Measurements from ENCODE around the gene PLSCR1.
"Not testable (repeated sequence)": the region's sequence is repeated elsewhere in the genome, so short reads cannot be mapped to it uniquely, and the experiment has no call there.

Gene PLSCR1

DNA sequence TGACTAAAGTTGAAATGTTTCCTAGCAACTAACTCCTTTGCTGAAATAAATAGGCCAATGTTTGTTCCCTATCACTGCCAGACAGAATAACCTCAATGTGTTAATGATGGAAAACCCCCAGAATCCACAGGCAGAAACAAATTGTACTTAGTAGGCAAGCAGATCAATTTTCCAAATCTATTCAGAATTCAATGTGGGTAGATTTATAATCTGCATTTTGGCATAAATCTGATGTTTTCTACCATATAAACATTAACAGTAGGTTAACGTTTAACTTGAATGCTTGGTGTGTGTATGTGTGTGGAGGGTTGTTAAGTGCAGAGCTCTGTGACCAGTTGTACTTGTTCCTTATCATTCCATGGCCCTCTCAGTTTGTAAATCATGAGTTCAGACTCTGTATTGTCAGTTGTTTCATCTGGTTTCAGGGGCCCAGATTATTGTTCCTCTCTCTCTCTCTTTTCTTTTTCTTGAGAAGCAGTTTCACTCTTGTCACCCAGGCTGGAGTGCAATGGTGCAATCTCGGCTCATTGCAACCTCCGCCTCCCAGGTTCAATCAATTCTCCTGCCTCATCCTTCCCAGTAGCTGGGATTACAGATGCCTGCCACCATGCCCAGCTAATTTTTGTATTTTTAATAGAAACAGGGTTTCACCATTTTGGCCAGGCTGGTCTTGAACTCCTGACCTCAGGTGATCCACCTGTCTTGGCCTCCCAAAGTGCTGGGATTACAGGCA lies 32.8 kb downstream of the PLSCR1 start:
- no peak for DNase-seq

DNA sequence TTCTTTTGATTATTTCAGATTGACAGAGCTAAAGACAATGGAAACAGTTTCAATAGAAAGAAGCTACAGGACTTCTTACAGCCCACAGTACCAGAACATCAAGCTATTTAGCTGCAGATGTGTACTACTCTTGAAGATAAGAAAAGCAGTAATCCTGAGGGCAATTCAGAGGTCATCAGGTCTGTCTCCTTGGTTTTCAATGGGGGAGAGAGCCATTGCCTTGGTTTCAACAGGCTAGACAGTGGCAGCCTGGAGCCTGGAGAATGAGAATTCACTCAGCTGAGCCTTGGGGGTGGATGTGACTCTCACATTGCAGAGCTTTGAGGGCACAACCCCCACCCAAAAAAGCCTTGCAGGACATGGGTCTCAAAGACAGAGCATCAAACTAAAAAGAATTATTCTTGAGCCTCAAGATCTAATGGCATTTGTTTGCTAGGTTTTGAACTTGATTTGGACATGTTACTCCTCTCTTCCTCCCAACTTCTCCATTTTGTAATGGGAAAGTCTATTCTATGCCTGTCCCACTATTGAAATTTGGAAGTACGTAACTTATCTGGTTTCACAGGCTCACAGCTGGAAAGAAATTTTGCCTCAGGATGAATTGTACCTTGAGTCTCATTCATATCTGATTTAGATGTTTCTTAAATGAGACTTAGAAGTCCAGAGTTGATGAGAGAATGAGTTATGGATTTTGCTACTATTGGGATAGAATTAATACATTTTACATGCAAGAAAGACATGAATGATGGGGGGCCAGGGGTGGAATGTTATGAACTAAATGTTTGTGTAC lies 36.9 kb downstream of the PLSCR1 start:
- DNase-seq: no peak

DNA sequence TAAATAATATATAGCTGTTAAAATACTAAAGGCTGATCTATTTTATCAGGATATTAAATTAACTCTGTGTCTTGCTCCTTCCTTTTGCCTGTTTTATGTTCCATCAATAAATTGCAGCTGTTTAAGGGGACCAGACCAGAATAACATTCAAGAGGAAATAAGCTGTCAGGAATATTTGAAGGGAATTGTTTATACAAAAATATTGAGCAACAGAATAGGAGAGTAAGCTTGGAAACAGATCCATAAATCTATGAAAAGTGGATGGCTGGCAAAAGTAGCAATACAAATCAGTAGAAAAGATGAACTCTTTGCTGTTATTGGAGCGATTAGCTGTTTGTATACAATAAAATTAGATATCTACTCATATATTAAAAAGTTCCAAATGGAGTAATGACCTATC lies 38.9 kb downstream of the PLSCR1 start:
- DNase-seq: no peak

DNA sequence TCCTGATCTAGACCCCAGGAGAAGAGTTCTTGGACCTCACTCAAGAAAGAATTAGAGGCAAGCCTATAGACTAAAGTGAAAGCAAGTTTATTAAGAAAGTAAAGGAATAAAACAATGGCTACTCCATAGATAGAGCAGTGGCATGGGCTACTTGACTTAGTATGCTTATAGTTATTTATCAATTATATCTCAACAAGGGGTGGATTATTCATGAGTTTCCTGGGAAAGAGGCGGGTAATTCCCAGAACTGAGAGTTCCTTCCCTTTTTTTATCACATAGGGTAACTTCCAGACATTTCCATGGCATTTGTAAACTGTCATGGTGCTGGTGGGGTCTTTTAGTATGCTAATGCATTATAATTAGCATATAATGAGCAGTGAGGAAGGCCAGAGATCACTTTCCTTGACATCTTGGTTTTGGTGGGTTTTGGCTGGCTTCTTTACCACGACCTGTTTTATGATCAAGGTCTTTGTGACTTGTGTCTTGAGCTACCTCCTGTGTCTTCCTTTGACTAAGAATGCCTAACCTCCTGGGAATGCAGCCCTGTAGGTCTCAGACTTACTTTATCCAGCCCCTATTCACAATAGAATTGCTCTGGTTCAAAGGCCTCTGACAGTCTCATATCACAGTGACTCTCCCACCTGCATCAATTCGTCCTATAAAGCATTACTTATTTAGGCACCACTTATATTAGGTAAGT lies 39.8 kb downstream of the PLSCR1 start:
- no peak for DNase-seq

DNA sequence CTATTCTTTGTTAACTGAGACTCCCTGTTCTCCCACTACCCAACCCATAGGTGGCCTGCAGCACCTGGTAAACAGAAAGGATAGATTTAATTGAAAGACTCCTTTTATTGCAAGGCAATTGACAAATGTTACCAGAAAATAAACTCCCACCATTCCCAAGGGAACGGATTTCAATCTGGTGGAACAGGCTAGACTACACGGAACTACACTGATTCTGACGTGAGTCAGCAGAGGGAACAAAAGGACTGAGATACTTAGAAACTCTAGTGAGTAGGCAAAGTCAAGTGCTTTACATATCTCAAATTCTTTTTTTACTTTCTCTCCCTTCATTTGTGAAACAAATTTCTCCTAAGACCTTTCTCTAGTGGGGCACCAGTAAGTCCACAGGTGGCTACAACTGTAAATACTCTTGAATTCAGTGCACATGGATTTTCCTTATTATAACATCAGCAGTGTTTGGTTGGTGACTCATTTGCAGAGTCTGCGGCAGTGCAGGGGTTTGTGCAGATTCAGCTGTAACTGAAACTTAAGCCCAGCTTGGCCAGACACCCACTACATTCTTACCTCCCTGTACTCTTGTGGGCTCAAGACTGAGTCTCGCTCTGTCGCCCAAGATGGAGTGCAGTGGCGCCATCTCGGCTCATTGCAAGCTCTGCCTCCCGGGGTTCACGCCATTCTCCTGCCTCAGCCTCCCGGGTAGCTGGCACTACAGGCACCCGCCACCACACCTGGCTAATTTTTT lies 40.8 kb downstream of the PLSCR1 start:
- no peak for DNase-seq

DNA sequence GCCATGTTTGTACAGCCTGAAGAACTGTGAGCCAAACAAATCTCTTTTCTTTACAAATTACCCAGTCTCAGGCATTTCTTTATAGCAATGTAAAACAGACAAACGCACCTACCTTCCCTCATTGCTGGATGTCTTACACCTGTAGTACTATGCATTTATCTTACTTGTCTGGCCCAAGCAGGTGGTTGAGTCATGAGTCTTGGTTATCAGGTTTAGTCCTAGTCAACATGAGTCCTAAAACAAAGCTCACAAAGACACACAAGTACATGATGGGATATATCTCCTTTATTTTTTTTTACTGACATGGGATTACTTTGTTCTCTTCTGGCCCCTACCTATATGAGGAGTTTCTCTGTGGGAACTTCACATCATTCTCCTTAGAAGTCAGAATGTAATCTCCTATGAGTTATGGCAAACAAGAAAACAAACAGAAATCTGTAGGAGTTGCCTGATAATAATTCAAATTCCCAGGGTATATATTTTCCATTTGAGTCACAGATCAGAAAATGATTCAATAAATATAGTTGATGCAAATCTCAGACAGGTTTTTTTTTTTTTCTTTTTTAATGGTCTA lies 41.4 kb downstream of the PLSCR1 start:
- DNase-seq: no peak

DNA sequence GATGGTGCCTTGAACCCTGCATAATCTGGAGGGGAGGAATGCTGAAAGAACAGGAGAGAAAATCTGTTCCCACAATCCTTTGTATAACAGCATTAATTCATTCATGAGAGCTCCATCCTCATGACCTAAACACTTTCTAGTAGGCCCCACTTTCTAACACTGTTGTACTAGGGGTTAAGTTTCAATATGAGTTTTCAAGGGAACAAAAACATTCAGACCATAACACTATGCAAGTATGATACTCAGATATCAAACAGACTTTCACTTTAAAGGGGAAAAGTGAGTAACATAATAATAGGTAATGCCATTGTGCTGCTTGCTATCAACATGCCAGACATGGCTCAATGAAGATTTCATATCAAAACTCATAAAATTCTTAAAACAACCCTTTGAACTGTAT lies 42.7 kb downstream of the PLSCR1 start:
- no peak for DNase-seq

DNA sequence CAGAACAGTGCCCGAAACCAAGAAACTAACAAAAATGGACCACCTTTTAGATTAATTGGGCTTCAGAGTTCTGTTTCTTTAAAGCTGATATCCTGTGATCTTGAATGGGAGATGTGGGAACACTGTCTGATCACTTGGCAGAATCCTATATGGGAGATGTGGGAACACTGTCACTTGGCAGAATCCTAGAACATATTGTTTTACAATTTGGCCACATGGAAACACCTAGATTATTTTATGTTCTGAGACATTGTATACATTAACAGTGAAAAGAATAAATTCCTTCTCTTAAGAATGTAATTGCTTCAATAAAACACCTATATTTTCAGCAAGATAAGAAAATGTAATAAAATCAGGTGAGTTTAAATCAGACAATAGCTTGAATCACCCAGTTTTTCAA lies 44.7 kb downstream of the PLSCR1 start:
- DNase-seq: no peak

DNA sequence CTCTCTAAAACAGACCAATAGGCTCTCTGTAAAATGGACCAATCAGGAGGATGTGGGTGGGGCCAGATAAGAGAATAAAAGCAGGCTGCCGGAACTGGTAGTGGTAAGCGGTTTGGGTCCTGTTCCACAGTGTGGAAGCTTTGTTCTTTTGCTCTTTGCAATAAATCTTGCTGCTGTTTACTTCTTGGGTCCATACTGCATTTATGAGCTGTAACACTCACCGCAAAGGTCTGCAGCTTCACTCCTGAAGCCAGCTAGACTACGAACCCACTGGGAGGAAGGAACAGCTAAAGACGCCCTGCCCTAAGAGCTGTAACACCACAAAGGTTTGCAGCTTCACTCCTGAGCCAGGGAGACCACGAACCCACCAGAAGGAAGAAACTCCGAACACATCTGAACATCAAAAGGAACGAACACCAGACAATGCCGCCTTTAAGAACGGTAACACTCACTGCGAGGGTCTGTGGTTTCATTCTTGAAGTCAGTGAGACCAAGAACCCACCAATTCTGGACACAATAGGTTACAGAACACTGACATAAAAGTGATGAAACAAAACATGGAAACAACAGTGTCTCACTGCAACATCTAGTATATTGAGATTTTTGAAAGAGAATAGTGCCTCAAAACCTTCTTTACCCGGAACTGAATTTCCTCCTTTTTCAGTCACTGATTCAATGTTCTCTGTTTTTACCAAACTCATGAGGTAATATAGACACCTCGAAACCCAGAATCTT lies 46.2 kb downstream of the PLSCR1 start:
- no peak for DNase-seq

DNA sequence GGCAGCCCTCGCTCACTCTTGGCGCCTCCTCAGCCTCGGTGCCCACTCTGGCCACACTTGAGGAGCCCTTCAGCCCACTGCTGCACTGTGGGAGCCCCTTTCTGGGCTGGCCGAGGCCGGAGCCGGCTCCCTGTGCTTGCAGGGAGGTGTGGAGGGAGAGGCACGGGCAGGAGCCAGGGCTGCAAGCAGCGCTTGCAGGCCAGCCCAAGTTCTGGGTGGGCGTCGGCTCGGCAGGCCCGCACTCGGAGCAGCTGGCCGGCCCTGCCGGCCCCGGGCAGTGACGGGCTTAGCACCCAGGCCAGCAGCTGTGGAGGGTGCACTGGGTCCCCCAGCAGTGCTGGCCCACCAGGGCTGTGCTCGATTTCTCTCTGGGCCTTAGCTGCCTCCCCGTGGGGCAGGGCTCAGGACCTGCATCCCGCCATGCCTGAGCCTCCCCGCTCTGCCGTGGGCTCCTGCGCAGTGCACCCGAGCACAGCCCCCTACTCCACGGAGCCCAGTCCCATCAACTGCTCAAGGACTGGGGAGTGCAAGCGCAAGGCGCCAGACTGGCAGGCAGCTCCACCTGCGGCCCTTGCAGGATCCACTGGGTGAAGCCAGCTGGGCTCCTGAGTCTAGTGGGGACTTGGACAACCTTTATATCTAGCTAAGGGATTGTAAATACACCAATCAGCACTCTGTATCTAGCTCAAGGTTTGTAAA lies 47.1 kb downstream of the PLSCR1 start:
- DNase-seq: not testable (repeated sequence)

DNA sequence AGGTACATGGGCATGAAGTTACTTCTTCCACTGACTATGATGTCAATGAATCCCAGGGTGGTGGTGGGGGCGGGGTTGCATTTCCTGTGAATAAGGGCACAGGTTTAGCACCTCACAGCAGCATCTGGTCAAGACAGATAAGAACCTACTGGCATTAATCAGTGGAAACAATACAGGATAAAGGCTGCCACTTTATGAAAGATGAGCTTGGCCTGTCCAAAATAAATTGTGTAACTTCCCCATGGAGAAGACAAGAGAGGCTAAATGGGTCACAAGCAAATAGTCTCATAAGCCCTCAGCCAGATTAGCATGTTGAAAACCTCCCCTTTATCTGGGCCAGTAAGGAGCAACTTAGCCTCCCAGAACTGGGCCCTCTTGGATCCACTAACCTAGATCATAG lies 47.7 kb downstream of the PLSCR1 start:
- no peak for DNase-seq

DNA sequence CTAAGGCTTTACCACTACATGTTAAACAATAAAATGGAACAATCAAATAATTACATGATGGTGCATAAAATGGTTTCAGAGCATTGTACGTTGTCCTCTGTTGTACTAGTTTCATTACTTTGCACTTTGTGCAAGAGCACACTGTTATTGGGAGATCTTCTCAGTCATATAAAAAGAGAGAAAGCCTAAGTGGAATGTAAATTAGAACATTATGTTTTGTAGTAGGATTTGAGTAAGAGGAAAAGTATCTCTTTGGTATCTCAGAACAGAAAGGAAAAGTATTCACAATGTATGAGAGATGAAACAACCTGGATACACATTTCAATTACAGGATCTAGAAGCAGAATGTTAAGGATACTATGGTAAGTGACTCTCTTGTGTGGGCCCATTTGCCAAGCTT lies 48.2 kb downstream of the PLSCR1 start:
- no peak for DNase-seq

DNA sequence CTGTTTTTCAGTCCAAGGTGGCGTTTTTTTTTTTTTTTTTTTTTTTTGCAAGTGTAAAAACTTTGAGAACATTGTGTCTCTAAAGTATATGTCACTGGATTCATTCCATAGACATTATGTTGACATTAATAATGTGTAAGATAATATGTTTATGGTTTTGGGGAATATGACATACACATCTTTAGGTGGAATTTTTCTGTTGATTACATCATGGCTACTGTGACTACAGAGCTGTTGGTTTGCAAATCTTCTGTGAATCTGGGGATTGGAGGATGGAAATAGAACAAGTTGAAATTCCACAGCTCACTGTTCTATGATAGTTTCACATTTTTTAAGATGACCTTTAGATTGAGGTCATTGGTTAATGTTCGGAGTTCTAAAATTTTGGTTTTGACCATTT lies 50.6 kb downstream of the PLSCR1 start:
- DNase-seq: no peak

DNA sequence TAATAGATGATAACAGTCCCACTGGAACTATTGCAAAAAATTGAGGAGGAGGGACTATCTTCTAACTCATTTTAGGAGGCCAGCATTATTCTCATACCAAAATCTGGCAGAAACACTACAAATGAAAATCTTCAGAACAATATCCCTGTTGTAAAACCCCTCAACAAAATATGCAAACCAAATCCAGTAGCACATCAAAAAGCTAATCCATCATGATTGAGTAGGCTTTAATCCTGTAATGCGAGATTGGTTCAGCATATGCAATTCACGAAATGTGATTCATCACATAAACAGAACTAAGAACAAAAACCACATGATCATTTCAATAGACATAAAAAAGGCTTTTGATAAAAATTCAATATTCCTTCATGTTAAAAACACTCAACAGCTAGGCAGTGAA lies 51.2 kb downstream of the PLSCR1 start:
- no peak for DNase-seq

DNA sequence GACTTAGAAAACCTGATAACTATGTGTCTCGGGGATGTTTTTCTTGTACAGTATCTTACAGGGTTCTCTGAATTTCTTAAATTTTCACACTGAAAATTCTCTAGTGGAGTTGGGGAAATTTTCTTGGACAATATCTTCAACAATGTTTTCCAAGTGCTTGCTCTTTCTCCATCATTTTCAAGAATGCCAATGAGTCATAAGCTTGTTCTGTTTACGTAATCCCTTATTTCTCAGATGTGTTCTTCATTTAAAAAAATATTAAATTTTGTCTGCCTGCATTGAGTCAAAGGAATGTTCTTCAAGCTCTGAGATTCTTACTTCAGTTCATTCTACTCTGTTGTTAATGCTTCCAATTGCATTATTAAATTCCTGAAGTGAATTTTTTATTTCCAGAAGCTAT lies 53.1 kb downstream of the PLSCR1 start:
- no peak for DNase-seq

DNA sequence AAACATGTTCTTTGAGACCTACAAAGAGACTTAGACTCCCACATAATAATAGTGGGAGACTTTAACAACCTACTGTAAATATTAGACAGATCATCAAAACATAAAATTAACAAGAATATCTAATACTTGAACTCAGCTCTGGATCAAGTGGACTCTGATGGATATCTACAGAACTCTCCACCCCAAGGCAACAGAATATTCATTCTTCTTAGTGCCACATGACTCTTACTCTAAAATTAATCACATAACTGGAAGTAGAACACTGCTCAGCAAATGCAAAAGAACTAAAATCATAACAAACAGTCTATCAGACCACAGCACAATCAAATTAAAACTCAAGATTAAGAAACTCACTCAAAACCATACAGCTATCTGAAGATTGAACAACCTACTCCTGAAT lies 59.1 kb downstream of the PLSCR1 start:
- DNase-seq: no peak

DNA sequence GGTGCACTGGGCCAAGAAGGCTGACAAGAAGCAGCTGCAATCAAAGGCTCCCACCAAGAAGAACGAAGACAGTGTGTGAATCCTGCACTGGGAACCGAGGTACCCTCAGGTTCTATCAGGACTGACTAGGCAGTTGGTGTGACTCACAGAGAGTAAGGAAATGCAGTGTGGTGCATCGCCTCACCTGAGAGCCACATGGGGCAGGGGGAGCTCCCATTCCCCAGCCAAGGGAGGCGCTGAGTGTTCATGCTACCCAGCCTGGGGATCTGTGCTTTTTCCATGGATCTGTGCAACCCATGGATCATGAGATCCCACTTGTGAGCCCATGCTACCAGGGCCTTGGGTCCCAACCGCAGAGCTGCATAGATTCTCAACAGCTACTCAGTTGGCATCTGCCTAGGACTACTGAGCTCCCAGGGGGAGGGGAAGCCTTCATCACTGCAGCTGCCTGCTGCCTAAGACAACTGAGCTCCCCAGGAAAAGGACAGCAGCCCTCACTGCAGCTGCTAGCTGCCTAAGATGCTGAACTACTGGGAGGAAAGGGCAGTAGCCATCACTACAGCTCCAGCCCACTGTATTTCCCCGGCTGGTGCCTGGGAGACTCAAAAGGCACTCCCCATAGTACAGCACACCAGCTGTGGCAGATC lies 68.2 kb downstream of the PLSCR1 start:
- DNase-seq: no peak

DNA sequence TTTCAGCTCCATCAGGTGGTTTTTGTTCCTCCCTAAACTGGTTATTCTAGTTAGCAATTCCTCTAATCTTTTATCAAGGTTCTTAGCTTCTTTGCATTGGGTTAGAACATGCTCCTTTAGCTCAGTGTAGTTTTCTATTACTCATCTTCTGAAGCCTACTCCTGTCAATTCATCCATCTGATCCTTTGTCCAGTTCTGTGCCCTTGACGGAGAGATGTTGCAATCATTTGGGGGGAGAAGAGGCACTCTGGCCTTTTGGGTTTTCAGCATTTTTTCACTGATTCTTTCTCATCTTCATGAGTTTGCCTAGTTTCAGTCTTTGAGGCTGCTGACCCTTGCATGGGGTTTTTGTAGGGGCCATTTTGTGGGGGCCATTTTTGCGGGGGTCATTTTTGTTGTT lies 69.4 kb downstream of the PLSCR1 start:
- not testable (repeated sequence) for DNase-seq

DNA sequence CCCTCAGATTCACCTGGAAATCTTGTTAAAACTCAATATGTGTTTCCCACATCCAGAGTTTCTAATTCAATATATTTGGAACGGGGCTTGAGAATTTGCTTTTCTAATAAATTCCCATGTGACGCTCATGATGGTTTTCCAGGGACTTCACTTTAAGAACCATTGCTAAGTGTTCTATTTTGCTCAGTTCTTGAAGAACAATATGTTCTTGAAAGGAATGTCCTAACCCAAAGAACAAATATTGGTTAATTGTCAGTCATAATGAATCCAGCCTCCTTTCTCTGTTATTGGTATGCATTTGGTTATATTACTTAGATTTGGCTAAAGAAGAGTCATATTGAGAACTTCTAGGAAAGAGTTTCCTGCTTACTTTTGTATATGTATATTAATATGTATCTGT lies 70.7 kb downstream of the PLSCR1 start:
- DNase-seq: no peak

DNA sequence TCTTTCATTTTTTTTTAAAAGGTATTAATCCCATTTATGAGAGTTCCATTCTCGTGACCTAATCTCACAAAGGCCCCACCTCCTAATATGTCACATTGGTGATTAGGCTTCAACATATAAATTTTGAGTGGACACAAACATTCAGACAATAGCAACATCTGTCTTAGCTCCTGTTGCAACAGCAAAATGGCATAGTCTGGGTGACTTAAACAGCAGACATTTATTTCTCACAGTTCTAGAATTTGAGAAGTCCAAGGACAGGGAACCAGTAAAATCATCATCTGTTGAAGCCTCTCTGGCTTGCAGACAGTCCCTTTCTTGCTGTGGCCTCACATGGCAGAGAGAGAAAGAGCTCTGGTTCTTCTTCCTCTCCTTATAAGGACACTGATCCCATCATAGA lies 71.8 kb downstream of the PLSCR1 start:
- no peak for DNase-seq

DNA sequence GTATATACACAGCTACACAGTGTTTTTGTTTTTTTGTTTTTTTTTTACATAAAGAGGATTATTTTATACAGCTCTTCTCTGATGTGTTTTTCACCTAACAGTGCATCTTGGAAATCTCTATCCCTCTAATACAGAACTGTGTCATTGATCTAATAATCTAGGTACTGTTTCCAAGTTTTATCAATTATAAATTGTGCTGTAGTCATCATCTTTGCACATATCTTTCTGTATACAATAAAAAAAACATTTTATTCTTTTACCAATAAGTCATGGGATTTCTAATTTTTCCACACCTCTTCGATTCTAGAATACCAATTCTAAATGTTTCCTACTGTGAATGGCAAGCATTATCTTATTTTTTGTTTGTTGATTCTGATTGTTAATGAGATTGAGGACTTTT lies 73.4 kb downstream of the PLSCR1 start:
- no peak for DNase-seq

Data from SW 1271 (cell line).